ENCODE measurements around the gene PALLD.

DNA sequence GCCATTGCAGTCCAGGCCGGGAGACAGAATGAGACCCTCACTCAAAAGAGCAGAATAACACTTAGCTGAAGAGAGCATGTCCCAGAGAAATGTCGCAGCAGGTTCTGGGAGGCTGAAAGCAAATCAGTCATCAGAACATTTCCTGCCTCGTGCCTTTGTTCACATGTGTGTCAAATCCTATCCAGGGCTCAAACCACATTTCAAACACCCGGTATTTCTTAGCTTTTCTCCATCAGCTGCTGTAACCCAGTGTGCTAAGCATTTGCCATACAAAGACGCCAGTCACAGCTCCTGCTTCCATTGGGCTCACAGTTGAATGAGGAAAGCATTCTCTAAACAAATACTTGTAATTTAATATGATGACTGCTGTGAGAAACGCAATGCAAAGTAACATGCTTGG lies 6.0 kb downstream of the PALLD start:
- TF ChIP-seq, protein P1, sequence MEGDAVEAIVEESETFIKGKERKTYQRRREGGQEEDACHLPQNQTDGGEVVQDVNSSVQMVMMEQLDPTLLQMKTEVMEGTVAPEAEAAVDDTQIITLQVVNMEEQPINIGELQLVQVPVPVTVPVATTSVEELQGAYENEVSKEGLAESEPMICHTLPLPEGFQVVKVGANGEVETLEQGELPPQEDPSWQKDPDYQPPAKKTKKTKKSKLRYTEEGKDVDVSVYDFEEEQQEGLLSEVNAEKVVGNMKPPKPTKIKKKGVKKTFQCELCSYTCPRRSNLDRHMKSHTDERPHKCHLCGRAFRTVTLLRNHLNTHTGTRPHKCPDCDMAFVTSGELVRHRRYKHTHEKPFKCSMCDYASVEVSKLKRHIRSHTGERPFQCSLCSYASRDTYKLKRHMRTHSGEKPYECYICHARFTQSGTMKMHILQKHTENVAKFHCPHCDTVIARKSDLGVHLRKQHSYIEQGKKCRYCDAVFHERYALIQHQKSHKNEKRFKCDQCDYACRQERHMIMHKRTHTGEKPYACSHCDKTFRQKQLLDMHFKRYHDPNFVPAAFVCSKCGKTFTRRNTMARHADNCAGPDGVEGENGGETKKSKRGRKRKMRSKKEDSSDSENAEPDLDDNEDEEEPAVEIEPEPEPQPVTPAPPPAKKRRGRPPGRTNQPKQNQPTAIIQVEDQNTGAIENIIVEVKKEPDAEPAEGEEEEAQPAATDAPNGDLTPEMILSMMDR (optimal IDR thresholded peaks at IDR 0.05 in 1 of 3, IDR thresholded peaks at IDR 0.05 in 1 of 3, conservative IDR thresholded peaks at IDR 0.05 in 1 of 3; ENCODE audit: extremely low read depth in 1 of 3, insufficient read depth in 2 of 3, low read length in 3 of 3): no peak
- no peak for TF ChIP-seq EZH2 (IDR thresholded peaks at IDR 0.05; ENCODE audit: low read length)

Measured in keratinocyte (primary cell).